ENCODE data around the gene LCE5A. TPM values are rescaled to one million over a fixed set of nuclear protein-coding genes. Genes with fewer than 3 reads are reported as not detected.

Gene LCE5A
- total RNA-seq, 1 donor from 2014 or later: not detected

DNA sequence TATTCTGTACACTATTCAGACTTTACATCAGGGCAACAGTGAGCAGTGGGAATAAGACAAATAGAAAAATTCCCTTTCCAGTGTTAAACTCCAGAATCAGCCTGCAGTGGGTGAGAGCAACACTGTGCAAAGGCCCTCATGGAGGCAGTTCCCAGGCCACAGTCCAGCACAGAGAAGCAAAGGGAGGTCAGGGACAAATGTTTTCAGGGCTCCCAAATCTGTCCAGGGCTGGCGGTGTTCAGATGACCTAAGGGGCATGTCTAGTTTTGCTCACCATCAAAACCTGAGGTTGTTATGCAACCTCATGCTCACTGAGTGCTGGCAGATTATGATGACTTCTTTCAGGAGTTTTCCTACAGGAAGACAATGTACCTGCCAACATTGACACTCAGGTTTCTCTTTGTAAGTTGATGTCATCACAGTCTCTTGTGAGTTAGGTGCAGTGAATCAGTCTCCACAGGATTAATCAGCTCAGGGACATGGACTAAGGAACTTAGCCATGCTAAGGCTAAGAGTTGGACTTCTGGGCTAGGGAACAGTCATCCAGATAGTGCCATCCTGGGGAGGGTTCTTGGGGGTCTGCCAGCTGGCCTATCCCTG, 3.6 kb upstream of the LCE5A start:
- no peaks in the 10 kb centered on the region for H3K36me3 ChIP-seq
- no peaks in the 10 kb centered on the region for H3K4me1 ChIP-seq
- no peak overlapping the region for H3K4me3 ChIP-seq
- H3K27ac ChIP-seq: no peak overlapping the region
- no peak for ATAC-seq
- H3K27me3 ChIP-seq: peaks cover 13% of the 10 kb centered on the region
- TF ChIP-seq, protein P1, sequence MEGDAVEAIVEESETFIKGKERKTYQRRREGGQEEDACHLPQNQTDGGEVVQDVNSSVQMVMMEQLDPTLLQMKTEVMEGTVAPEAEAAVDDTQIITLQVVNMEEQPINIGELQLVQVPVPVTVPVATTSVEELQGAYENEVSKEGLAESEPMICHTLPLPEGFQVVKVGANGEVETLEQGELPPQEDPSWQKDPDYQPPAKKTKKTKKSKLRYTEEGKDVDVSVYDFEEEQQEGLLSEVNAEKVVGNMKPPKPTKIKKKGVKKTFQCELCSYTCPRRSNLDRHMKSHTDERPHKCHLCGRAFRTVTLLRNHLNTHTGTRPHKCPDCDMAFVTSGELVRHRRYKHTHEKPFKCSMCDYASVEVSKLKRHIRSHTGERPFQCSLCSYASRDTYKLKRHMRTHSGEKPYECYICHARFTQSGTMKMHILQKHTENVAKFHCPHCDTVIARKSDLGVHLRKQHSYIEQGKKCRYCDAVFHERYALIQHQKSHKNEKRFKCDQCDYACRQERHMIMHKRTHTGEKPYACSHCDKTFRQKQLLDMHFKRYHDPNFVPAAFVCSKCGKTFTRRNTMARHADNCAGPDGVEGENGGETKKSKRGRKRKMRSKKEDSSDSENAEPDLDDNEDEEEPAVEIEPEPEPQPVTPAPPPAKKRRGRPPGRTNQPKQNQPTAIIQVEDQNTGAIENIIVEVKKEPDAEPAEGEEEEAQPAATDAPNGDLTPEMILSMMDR (IDR thresholded peaks at IDR 0.05): no peak
- no peak for DNase-seq
- H3K9me3 ChIP-seq: no peaks in the 10 kb centered on the region
- intact Hi-C loops (cut with DNase I): no loop called here

DNA sequence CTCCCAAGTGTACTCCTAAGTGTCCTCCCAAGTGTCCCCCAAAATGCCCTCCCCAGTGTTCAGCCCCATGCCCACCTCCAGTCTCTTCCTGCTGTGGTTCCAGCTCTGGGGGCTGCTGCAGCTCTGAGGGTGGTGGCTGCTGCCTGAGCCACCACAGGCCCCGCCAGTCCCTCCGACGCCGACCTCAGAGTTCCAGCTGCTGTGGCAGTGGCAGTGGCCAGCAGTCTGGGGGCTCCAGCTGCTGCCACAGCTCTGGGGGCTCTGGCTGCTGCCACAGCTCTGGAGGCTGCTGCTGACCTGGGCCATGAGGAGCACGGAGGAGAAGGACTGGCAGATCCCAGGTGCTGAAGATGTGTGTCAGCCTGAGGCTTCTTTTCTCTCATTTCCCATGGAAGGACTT, 993 bp downstream of the LCE5A start:
- Histone ChIP-seq H3K27me3 (peaks cover 37% of the 10 kb centered on the region), H3K4me3 (no peak overlapping the region), H3K9me3 (no peaks in the 10 kb centered on the region), H3K27ac (no peak overlapping the region), H3K36me3 (no peaks in the 10 kb centered on the region), H3K4me1 (no peaks in the 10 kb centered on the region)
- intact Hi-C loops (cut with DNase I): no loop called here
- ATAC-seq: no peak
- TF ChIP-seq, protein P1 (IDR thresholded peaks at IDR 0.05): no peak
- no peak for DNase-seq

DNA sequence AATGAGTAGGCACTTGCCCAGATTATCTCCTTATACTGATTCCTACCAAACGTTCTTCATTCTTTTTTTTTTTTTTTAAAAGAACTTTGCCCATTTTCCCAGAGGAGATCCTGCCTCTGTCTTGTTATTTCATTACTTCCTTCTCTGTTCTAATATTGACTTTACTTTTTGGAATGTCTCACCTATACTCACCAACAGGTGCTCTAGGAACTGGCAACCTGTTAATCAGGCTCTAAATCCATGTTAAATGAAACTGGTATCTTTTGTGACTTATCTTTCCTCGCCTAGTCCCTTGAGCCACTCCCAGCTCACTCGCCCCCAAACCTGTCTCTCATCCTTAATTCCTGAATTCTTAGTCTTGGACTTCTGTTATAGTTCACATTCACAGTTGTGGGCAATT, 2.5 kb downstream of the LCE5A start:
- TF ChIP-seq, protein P1 (IDR thresholded peaks at IDR 0.05): no peak
- no peak overlapping the region for H3K27ac ChIP-seq
- peaks cover 37% of the 10 kb centered on the region for H3K27me3 ChIP-seq
- H3K4me3 ChIP-seq: no peak overlapping the region
- ATAC-seq (no peak), DNase-seq (no peak)
- intact Hi-C loops (cut with DNase I): no loop called here
- H3K4me1 ChIP-seq: no peaks in the 10 kb centered on the region
- H3K9me3 ChIP-seq: no peaks in the 10 kb centered on the region
- H3K36me3 ChIP-seq: no peaks in the 10 kb centered on the region

DNA sequence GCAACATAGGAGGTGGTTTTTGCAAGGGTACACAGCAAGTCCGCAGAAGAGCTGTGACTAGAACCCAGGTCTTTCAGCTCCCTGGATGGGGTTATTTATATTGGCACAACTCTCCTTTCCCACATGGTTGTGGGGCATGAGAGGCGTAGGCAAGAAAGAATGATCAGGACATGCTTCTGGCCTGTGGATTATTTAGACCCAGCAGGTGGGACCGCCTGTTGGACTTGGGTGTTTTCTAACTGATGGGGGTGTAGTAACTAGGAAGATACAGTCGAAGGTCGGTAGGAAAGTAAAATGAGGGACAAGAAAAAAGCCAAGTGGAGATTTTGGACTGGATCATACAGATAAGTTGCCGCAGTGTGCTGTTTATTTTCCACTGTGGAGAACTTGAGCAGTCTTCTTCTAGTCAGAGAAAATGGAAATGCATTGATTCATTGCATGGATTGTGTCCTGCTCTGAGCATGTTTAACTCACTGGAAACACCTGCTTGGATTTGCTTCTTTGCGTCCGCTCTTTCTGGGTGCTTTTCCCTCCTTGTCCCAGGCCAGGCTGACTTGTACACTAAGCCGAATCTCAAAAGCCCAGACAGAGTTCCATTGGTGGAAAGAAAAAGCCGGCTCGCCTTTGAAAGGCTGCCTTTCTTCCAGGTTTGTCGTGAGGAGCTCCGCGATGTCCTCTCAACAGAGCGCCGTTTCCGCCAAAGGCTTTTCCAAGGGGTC, 4.3 kb downstream of the LCE5A start:
- no peak overlapping the region for H3K4me3 ChIP-seq
- intact Hi-C loops (cut with DNase I): no loop called here
- no peak for ATAC-seq
- no peaks in the 10 kb centered on the region for H3K9me3 ChIP-seq
- peaks cover 37% of the 10 kb centered on the region for H3K27me3 ChIP-seq
- no peak overlapping the region for H3K27ac ChIP-seq
- H3K36me3 ChIP-seq: no peaks in the 10 kb centered on the region
- no peaks in the 10 kb centered on the region for H3K4me1 ChIP-seq
- DNase-seq: no peak
- TF ChIP-seq, protein P1 (IDR thresholded peaks at IDR 0.05): no peak

DNA sequence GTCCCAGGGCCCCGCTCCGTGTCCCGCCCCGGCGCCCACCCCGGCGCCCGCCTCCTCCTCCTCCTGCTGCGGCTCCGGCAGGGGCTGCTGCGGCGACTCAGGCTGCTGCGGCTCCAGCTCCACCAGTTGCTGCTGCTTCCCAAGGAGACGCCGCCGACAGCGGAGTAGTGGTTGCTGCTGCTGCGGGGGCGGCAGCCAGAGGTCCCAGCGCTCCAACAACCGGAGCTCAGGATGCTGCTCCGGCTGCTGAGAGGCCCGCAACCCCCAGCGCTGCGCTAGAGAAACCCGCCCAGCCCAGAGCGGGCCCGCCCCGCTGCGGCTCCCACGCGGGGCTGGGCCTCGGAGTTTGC, 4.8 kb downstream of the LCE5A start:
- intact Hi-C loops (cut with DNase I): no loop called here
- TF ChIP-seq, protein P1 (IDR thresholded peaks at IDR 0.05): no peak
- H3K9me3 ChIP-seq: no peaks in the 10 kb centered on the region
- no peak overlapping the region for H3K27ac ChIP-seq
- H3K4me1 ChIP-seq: no peaks in the 10 kb centered on the region
- no peaks in the 10 kb centered on the region for H3K36me3 ChIP-seq
- no peak for DNase-seq
- peaks cover 37% of the 10 kb centered on the region for H3K27me3 ChIP-seq
- peak; percentile 29 for ATAC-seq
- no peak overlapping the region for H3K4me3 ChIP-seq
